Upper lobe of right lung (tissue), 1 donor: ENCODE data around the gene PACS1. TPM values are rescaled to one million over a fixed set of nuclear protein-coding genes. Genes with fewer than 3 reads are reported as not detected.
A peak's percentile ranks its signal among the peaks of the same experiment; 100 is the strongest.

Experiments used
- ATAC-seq: fragments of 200-7000 bp; cut with Tn5 transposase; one replicate; pipeline ENCODE4 v1.9.1; 2020; ENCODE audit warnings: mild to moderate bottlenecking, moderate library complexity
- DNase-seq: peaks from one replicate; pipeline ENCODE4 v3.0.0-alpha.2; 2020
- H3K27ac ChIP-seq: fragments of 200-600 bp; one replicate; pipeline ENCODE4 v1.8.0; 2022
- H3K27me3 ChIP-seq: fragments of 200-600 bp; one replicate; pipeline ENCODE4 v1.8.0; 2022; ENCODE audit warnings: mild to moderate bottlenecking
- H3K36me3 ChIP-seq: fragments of 200-600 bp; one replicate; pipeline ENCODE4 v1.8.0; 2022
- H3K4me1 ChIP-seq: fragments of 200-600 bp; one replicate; pipeline ENCODE4 v1.8.0; 2022
- H3K4me3 ChIP-seq: fragments of 200-600 bp; one replicate; pipeline ENCODE4 v1.8.0; 2022; ENCODE audit warnings: mild to moderate bottlenecking
- H3K9me3 ChIP-seq: fragments of 200-600 bp; one replicate; pipeline ENCODE4 v1.8.0; 2022
- CTCF ChIP-seq: fragments of 200-600 bp; IDR thresholded peaks from one replicate; pipeline ENCODE4 v1.8.0; 2022; ENCODE audit warnings: antibody characterized with exemption
- intact Hi-C: fragments of 100-400 bp; cut with DNase I; formaldehyde crosslinking; loops from one replicate; pipeline ENCODE4 v1.11.0; 2022
- total RNA-seq: library from RNA; stranded (reverse); fragmentation: NEBNext Ultra II Directional; extraction: Animal tissue kit (Norgen Biotek cat#: 25700); gene quantifications from one replicate; pipeline ENCODE4 v1.2.1, GENCODE V29; 2021
- donor health status: DM: no; HTN: yes; CAD: no; lungs with severe emphysema.

The PACS1 gene
- total RNA-seq, 1 donor from 2014 or later = 55.9 TPM

- Histone ChIP-seq H3K4me3 (no peak overlapping the region), H3K4me1 (peaks cover 45% of the 10 kb centered on the region)
- TF ChIP-seq CTCF = no peak
Measured at GRCh38 chr11:66081505-66081904, 11.4 kb downstream of the PACS1 start.

GRCh38 chr11:66082946-66083698 is 13.1 kb downstream of the PACS1 start:
- Histone ChIP-seq H3K4me1 (peaks cover 45% of the 10 kb centered on the region), H3K27me3 (no peaks in the 10 kb centered on the region), H3K27ac (no peak overlapping the region), H3K4me3 (no peak overlapping the region), H3K9me3 (no peaks in the 10 kb centered on the region), H3K36me3 (no peaks in the 10 kb centered on the region)
- intact Hi-C loops = no loop called here
- ATAC-seq (no peak), DNase-seq (no peak)
- no peak for TF ChIP-seq CTCF

More at GRCh38 chr11:66081505-66081904, 11.4 kb downstream of the PACS1 start:
- Histone ChIP-seq H3K9me3 (no peaks in the 10 kb centered on the region), H3K36me3 (no peaks in the 10 kb centered on the region), H3K27ac (peak overlapping the region; percentile 55), H3K27me3 (no peaks in the 10 kb centered on the region)
- intact Hi-C loops = no loop called here
- peak; percentile 90 for ATAC-seq
- DNase-seq = no peak

DNA sequence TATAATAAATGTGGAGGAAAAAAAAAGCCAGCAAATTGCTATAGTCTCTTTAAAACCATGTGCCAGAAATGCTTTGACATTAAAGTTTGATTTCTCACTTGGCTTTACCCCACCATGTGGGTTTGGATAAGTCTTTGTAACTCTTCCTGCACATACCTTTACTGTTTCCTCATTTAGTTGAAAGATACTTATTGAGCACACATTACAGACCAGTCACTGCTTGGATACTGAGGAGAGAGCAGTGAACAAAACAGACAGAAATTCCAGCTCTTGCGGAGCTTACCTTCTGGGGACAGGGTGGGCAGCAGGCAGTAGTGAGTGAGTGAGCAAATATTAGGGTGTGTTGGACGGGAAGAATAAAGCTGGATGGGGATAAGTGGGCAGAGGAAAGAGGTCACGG is 13.7 kb downstream of the PACS1 start:
- Histone ChIP-seq H3K4me1 (peaks cover 45% of the 10 kb centered on the region), H3K9me3 (no peaks in the 10 kb centered on the region), H3K27ac (no peak overlapping the region), H3K27me3 (no peaks in the 10 kb centered on the region), H3K36me3 (no peaks in the 10 kb centered on the region), H3K4me3 (no peak overlapping the region)
- no peak for ATAC-seq
- DNase-seq = no peak
- TF ChIP-seq CTCF = no peak
- intact Hi-C loops = no loop called here

DNA sequence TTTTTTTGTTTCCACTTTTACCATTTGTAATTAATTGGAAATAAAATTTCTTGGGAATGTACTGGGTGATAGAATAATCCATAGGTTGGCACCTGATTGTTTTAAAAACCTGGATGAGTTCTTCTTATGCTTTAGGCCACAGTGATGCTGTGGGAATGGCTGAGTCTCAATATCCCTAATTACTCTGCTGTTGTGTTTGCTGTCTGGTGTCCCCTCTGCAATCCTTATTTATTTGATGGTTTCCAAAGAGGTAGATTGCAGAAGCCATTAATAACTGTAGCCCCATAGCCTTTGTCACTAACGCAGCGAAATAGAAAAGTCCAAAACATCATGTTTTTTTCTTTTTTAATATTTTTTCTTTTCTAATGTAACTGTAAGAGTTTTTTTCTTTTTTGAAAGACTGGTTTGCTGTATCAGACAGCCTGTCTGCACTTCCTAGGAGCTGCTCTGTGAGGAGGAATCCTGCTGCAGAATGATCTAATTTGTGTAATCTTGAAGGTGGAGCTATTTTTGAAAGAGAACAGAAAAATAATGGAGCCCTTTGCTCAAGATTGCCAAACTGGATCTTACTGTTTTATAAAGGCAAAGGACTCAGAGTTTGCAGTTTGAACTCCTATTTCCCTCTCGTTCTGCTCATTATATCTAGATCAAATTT is 14.9 kb downstream of the PACS1 start:
- DNase-seq (no peak), ATAC-seq (no peak)
- no peak for TF ChIP-seq CTCF
- Histone ChIP-seq H3K4me1 (peaks cover 45% of the 10 kb centered on the region), H3K27ac (no peak overlapping the region), H3K9me3 (no peaks in the 10 kb centered on the region), H3K27me3 (no peaks in the 10 kb centered on the region), H3K4me3 (no peak overlapping the region), H3K36me3 (no peaks in the 10 kb centered on the region)
- intact Hi-C loops = no loop called here

GRCh38 chr11:66087148-66087908 is 17.3 kb downstream of the PACS1 start:
- ATAC-seq = no peak
- Histone ChIP-seq H3K4me1 (peaks cover 24% of the 10 kb centered on the region), H3K4me3 (no peak overlapping the region), H3K9me3 (no peaks in the 10 kb centered on the region), H3K27ac (no peak overlapping the region), H3K27me3 (no peaks in the 10 kb centered on the region), H3K36me3 (no peaks in the 10 kb centered on the region)
- no peak for DNase-seq
- intact Hi-C loops = no loop called here
- TF ChIP-seq CTCF = no peak
